Measurements from ENCODE around the gene C17orf50.

The C17orf50 gene

GRCh38 chr17:35760587-35760986, at the start of gene C17orf50:
TSS of gene C17orf50 (plus strand) at chr17:35760887. CDS start at chr17:35760942, 55 bp downstream.
- DNase-seq = no peak

GRCh38 chr17:35710950-35711349, 49.7 kb upstream of the C17orf50 start:
- DNase-seq = no peak

DNA sequence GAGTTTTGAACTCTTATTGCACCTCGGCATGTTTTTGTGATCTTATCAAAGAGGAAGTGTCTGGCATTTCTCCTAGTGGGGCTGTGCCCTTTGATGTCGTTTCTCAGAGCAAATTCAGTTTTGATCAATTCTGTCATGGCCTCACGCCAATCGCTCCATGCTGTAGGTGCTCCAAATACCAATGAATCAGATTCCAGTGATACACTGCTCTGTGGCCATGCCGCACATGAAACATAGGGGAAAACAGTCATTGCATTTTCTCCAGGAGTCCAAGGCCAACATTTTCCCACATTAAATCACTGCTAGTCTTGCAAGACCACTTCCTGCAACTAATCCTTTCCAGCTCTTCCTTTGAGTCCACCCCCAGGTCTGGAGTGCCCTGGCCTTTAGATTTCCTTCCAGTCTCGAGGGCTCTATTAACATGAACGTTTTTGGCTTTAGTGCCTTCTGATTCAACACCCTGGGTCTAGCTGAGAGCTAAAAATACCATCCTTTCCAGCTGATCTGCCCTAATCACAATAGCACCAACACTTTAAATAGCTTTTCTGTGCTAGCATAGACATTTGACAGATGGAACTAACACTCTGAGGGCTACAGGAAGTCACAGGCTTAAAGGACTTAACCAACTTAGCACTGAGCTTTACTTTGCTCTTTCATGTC, 47.5 kb upstream of the C17orf50 start:
- no peak for DNase-seq

DNA sequence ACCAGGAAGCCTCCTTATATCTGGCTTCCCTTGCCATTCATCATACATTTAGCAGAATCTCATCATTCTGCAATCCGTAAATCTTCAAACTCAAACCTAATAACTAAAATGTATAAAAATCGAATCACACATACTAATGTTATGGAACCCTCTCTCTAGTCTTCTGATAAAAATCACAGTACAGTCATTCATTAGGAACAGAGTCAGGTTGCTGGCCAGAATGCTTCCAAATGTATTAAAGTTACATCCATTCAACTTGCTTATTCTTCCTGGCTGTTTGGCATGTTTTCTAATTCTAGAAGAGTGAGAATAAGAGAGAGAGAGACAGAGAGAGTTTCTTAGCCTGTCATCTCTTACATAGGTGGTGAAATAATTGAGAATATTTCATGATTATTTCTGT, 45.7 kb upstream of the C17orf50 start:
- no peak for DNase-seq

DNA sequence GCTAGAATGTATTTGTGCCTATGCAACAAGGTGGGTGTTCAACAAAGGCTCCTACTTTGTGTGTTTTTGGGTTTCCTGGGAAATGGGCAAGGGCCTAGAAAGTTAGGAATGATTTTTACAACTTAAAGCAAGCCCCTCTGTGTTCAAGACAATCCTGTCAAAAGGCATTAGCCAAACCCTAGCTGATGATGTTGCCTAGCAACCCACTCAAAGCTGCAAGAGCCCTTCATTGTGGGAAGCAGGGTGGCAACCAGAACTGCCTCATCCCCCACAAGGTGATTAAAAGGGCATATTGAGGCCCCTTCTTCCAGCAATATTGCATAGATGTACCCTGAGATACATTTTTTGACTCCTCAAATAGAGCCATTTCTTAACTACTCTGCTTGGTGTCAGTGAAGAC, 45.3 kb upstream of the C17orf50 start:
- DNase-seq = no peak

DNA sequence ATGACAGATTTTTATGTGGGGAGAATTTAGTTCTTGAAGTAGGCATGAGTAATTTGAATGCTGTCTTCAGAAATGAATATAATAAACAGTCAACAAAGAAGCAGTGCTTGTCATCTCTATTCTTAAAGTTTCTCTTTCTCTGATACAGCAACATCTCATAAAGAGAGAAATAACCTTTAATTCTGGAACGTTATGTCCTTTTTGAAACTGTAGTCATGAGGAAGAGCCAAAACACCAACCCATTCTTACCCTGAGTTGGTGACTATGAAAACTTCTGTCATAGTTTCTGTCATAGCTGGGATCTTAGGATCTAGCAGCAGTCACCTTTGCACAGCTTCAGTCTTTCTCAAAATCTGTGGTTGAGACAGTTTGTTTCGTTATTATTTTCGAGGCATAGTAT, 44.5 kb upstream of the C17orf50 start:
- no peak for DNase-seq

GRCh38 chr17:35716897-35717465, 43.7 kb upstream of the C17orf50 start:
- no peak for DNase-seq

DNA sequence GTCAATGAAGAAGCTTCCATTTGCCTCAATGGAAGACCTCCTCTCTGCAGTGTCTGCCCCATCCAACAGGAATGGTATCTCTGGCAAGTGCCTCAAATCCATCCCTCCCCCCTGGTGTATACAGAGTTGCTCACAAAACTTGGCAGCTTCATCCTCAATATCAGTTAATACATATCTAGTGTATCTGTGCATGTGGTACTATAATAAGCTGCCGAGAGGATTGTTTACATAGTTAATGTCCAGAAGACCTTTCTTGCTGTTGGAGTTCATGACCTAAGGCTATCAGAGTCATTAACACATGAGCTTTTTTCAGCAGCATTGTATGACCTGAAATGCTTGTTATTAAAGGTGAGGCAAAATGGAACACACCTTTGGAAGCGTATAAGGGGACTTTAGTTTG, 43.2 kb upstream of the C17orf50 start:
- DNase-seq = no peak

- no peak for DNase-seq
These were observed 37.0 kb upstream of the C17orf50 start for GRCh38 chr17:35723735-35724134.

DNA sequence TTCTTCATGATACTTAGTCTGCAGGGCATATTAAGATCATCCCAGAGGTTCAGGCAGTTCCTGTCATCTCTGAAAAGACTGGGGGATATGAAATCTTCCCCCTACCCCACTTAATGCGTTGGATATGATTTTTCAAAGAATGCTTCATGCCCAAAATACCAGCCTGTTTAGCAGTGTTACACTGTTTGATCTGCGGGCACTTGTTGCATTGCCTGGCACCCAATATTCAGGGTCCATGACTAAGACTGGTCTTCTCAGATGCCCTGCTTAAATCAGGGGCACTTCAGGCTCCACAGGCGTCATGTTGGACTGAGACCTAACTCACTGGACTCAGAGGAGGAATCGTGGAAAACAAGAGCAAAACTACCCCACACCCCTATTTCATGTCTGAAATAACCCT, 35.6 kb upstream of the C17orf50 start:
- DNase-seq = no peak

DNA sequence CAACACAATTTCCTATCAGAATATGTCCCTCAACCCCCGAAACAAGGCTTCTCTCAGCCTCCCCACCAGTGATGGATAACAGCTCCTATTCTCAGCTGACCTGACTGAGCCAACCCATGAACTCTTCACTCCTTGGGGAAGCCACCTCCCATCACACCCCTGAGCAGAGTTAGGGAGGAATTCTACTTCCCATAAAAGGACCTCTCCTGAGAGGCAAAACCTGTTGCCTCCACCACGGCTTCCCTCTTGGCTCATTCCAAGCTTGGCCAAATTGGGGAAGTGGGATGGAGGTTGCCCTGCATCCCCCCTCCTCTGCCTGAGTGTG, 34.9 kb upstream of the C17orf50 start:
- DNase-seq = no peak

GRCh38 chr17:35726127-35726952, 34.3 kb upstream of the C17orf50 start:
- no peak for DNase-seq

GRCh38 chr17:35726953-35727460, 33.7 kb upstream of the C17orf50 start:
- no peak for DNase-seq

DNA sequence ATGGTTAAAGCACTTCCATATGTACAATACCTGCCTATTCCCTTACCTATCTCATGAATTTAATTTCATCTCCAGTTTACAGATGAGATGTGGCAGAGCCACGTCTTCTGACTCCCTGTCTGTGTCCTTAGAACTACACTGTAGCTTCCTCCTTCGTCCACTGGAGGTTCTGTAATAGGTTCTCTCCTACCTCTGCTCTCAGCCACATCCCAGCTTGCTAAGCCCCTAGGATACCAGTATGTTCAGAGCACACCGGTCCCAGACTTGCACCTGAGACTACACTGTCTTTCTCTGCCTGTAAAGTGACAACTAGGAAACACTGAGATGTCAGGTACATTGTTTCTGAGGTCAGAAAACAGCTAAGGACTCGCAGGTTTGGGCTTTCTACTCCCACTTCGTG, 33.1 kb upstream of the C17orf50 start:
- no peak for DNase-seq

GRCh38 chr17:35728551-35728950, 32.1 kb upstream of the C17orf50 start:
- DNase-seq = no peak

DNA sequence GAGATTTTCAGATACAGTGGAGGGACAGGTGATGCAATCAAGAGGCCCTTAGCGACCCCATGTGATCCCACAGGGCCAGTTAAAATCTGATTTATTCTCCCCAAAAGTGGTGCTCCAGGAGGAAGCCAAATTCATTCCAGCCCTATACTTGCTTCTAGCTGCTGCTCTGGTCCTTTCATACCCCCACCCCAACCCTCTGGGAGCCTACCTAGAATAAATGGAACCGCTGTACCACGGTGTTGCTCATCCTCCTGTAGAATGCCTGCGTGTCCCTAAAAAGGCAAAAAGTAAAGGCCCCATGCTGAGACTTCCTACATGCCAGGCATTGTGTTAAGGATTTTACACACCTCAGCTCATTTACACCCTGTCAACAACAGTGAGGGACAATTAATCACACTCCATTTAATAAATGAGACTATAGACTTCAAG, 31.3 kb upstream of the C17orf50 start:
- DNase-seq = no peak

- DNase-seq = no peak
These were observed 30.2 kb upstream of the C17orf50 start for GRCh38 chr17:35730400-35731005.

- DNase-seq = no peak
These were observed 29.3 kb upstream of the C17orf50 start, which contains the start of gene RASL10B for GRCh38 chr17:35731239-35731916. TSS of gene RASL10B (plus strand) at chr17:35731639. CDS start at chr17:35735185, 3,546 bp downstream.

- DNase-seq = no peak
These were observed 28.5 kb upstream of the C17orf50 start for GRCh38 chr17:35731917-35732805.

DNA sequence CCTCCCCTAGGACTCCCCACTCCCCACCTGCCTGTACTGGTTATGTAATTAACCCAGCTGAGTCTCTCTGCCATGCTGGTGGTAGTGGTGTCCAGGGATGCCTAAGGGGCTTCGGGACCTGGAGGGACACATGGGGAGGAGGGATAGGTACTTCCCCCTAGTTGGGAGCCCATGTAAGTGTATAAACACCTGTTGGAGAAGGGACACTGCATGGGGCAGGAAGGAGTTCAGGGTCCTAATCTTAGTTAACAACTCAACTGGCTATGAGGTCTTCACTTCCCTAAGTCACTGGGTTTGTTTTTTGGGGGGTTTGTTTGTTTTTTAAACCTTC, 27.9 kb upstream of the C17orf50 start:
- no peak for DNase-seq

DNA sequence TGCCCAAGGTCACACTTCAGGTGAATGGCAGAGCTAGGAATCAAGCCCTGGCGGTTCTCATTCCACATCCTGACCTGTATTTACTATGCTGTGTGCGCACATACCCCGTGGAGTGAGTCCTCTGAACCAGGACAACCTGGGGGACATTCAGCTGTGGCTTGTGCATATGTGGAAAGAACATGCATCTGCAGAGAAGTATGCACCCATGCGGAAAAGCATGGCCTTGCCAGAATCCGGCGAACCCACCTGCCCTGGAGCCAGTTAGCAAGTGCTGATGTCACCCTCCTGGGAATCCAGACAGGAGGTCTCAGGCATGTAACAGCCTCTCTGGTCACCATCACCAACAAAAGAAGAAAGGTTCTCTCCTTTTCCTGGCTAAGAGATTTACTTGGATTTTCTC, 27.3 kb upstream of the C17orf50 start:
- DNase-seq = no peak

- no peak for DNase-seq
These were observed 26.3 kb upstream of the C17orf50 start for GRCh38 chr17:35734396-35734795.
